SK-N-SH (cell line): ENCODE measurements around the gene ZNF142. TPM values are rescaled to one million over a fixed set of nuclear protein-coding genes. Genes with fewer than 3 reads are reported as not detected.

Experiments used
- CTCF ChIA-PET: fragments of 300-600, 350-600 bp; formaldehyde crosslinking; extraction: SDS; loops from one replicate; lab custom pipeline; 2021; lab: Yijun Ruan, JAX
- POLR2A ChIA-PET: fragments of 350-600 bp; sonication (Branson Sonifier 250); formaldehyde crosslinking; extraction: SDS; loops from one replicate; lab custom pipeline; 2020; ENCODE audit warnings: antibody characterized with exemption, inconsistent platforms; lab: Yijun Ruan, JAX
- DNase-seq: peaks from one replicate; pipeline ENCODE4 v3.0.0; 2012
- H2AFZ ChIP-seq: fragments of 200-600 bp; sonication (generic); 2 replicates; pipeline ENCODE4 v1.8.1; 2016; ENCODE audit warnings: antibody characterized with exemption, mild to moderate bottlenecking, low read depth
- H3F3A ChIP-seq: fragments of 200-600 bp; sonication (generic); replicated peaks from 2 replicates; pipeline ENCODE3; 2016; ENCODE audit warnings: antibody characterized with exemption, mild to moderate bottlenecking; ENCODE audit not compliant: insufficient read depth
- H3K27ac ChIP-seq, 2 experiments: fragments of 200-500 bp in 1 of 2; fragments of 200-600 bp in 1 of 2; sonication (Bioruptor generic) in 1 of 2; sonication (generic), shearing (Covaris generic) in 1 of 2; 2 replicates each; pipeline versions ENCODE4 v1.5.1 to v1.6.1; 2014 to 2016; ENCODE audit warnings: low read depth in 2 of 2, inconsistent platforms in 1 of 2, low read length in 1 of 2, mild to moderate bottlenecking in 1 of 2, mixed read lengths in 1 of 2
- H3K27me3 ChIP-seq: fragments of 200-600 bp; sonication (generic), shearing (Covaris generic); 2 replicates; pipeline ENCODE4 v1.6.1; 2016; ENCODE audit warnings: mixed run types; ENCODE audit not compliant: insufficient read depth
- H3K36me3 ChIP-seq, 2 experiments: fragments of 200-500 bp in 1 of 2; fragments of 200-600 bp in 1 of 2; sonication (Bioruptor generic) in 1 of 2; sonication (generic) in 1 of 2; replicated peaks in 1 of 2; 2 replicates each; pipeline versions ENCODE3 to v1.5.1; 2014 to 2016; ENCODE audit warnings: low read length in 1 of 2, mild to moderate bottlenecking in 1 of 2; ENCODE audit not compliant: insufficient read depth in 2 of 2, control insufficient read depth in 1 of 2
- H3K4me1 ChIP-seq, 2 experiments: fragments of 200-500 bp in 1 of 2; fragments of 200-600 bp in 1 of 2; sonication (Bioruptor generic) in 1 of 2; sonication (generic), shearing (Covaris generic) in 1 of 2; 2 replicates each; pipeline versions ENCODE4 v1.5.1 to v1.6.1; 2014 to 2016; ENCODE audit warnings: low read depth in 1 of 2, low read length in 1 of 2, mixed run types in 1 of 2; ENCODE audit not compliant: insufficient read depth in 2 of 2, control insufficient read depth in 1 of 2
- H3K4me2 ChIP-seq: fragments of 200-600 bp; sonication (generic), shearing (Covaris generic); 2 replicates; pipeline ENCODE4 v1.6.1; 2017; ENCODE audit warnings: mixed run types
- H3K4me3 ChIP-seq, 2 experiments: fragments of 200-500 bp in 1 of 2; fragments of 200-600 bp in 1 of 2; sonication (Bioruptor generic) in 1 of 2; sonication (generic), shearing (Covaris generic) in 1 of 2; 2 replicates each; pipeline versions ENCODE4 v1.5.1 to v1.8.1; 2014 to 2016; ENCODE audit warnings: low read depth in 2 of 2, inconsistent platforms in 1 of 2, low read length in 1 of 2, mild to moderate bottlenecking in 1 of 2, mixed read lengths in 1 of 2, moderate library complexity in 1 of 2
- H3K79me2 ChIP-seq: fragments of 200-600 bp; sonication (generic); 2 replicates; pipeline ENCODE4 v1.8.1; 2017; ENCODE audit warnings: mild to moderate bottlenecking; ENCODE audit not compliant: insufficient read depth
- H3K9ac ChIP-seq: fragments of 200-600 bp; sonication (generic); 2 replicates; pipeline ENCODE4 v1.6.1; 2017; ENCODE audit warnings: mixed run types
- H3K9me2 ChIP-seq: fragments of 200-600 bp; sonication (generic); 2 replicates; pipeline ENCODE4 v1.6.1; 2017; ENCODE audit warnings: mixed run types
- H3K9me3 ChIP-seq: fragments of 200-600 bp; sonication (generic); 2 replicates; pipeline ENCODE4 v1.6.1; 2017; ENCODE audit warnings: mixed run types, mild to moderate bottlenecking, moderate library complexity
- H4K20me1 ChIP-seq: fragments of 200-600 bp; sonication (generic); 2 replicates; pipeline ENCODE4 v1.6.1; 2017; ENCODE audit warnings: mild to moderate bottlenecking, mixed run types; ENCODE audit not compliant: insufficient read depth
- CHD2 ChIP-seq: fragments of 150-350 bp; IDR thresholded peaks from 2 replicates; pipeline ENCODE4 v1.6.1; 2018; ENCODE audit warnings: low read length; ENCODE audit not compliant: partially characterized antibody
- ELF1 ChIP-seq: IDR thresholded peaks from 2 replicates; pipeline ENCODE4 v1.4.0; 2012
- FOXM1 ChIP-seq: IDR thresholded peaks from 2 replicates; pipeline ENCODE4 v1.4.0; 2012; ENCODE audit warnings: low read depth, mild to moderate bottlenecking
- GATA2 ChIP-seq: sonication (generic); formaldehyde crosslinking; IDR thresholded peaks from 2 replicates; pipeline ENCODE4 v1.5.0; 2020; ENCODE audit warnings: mild to moderate bottlenecking, missing genetic modification reagents
- IRF3 ChIP-seq: fragments of 150-350 bp; IDR thresholded peaks from 2 replicates; pipeline ENCODE4 v1.6.1; 2016; ENCODE audit warnings: mild to moderate bottlenecking, low read depth, low read length
- JUND ChIP-seq: IDR thresholded peaks from 2 replicates; pipeline ENCODE4 v1.4.0; 2012
- MAX ChIP-seq: IDR thresholded peaks from 2 replicates; pipeline ENCODE4 v1.4.0; 2012; ENCODE audit warnings: low read depth
- NFIC ChIP-seq: IDR thresholded peaks from 2 replicates; pipeline ENCODE4 v1.4.0; 2012; ENCODE audit warnings: borderline replicate concordance
- RAD21 ChIP-seq: IDR thresholded peaks from 2 replicates; pipeline ENCODE4 v1.6.1; 2012; ENCODE audit warnings: mild to moderate bottlenecking, low read length
- TAF1 ChIP-seq: IDR thresholded peaks from 2 replicates; pipeline ENCODE4 v1.6.1; 2012; ENCODE audit warnings: low read depth, mild to moderate bottlenecking, low read length, moderate library complexity, borderline replicate concordance
- TCF12 ChIP-seq: IDR thresholded peaks from 2 replicates; pipeline ENCODE4 v1.4.0; 2012
- TEAD4 ChIP-seq: IDR thresholded peaks from 2 replicates; pipeline ENCODE4 v1.4.0; 2012; ENCODE audit warnings: mild to moderate bottlenecking, borderline replicate concordance; ENCODE audit not compliant: insufficient read depth
- WGBS: methylation state at CpG from one replicate; pipeline ENCODE4 v1.1.6; 2017; ENCODE audit warnings: low lambda C conversion rate; 5-methylcytosine and 5-hydroxymethylcytosine counted together
- polyA plus RNA-seq, 3 experiments: library from polyadenylated mRNA; depleted of rRNA; stranded (reverse); fragments of >200 nt; gene quantifications; 2 replicates each; pipeline ENCODE4 v1.2.3, GENCODE V29; 2012
- TF ChIP-seq, protein P1 (sequence below): fragments of 200-600 bp; sonication (generic); IDR thresholded peaks from 2 replicates; pipeline ENCODE4 v1.6.1; 2017; ENCODE audit warnings: antibody characterized with exemption, mild to moderate bottlenecking, moderate library complexity
- TF ChIP-seq, protein P2 (sequence below): IDR thresholded peaks from 2 replicates; pipeline ENCODE4 v1.6.1; 2012; ENCODE audit warnings: mild to moderate bottlenecking, low read depth, low read length, moderate library complexity
- TF ChIP-seq, protein P3 (sequence below): fragments of 150-350 bp; IDR thresholded peaks from 2 replicates; pipeline ENCODE4 v1.6.1; 2017; ENCODE audit warnings: antibody characterized with exemption, low read length, low read depth, borderline replicate concordance

ZNF142 gene
- polyA plus RNA-seq, 1 of the 3 experiments (the other 2 are of a cell fraction) = 8.1 TPM

- H3K4me2 ChIP-seq = no peak overlapping the region
- H3K9me2 ChIP-seq = no peaks in the 10 kb centered on the region
- H3K9me3 ChIP-seq = no peaks in the 10 kb centered on the region
- 72% methylated on average over 8 of the region's 11 CpGs for WGBS
- POLR2A ChIA-PET = no interaction called here
- no peak overlapping the region for H3K9ac ChIP-seq
- peaks cover 4% of the 10 kb centered on the region for H3F3A ChIP-seq
- no peak overlapping the region for H2AFZ ChIP-seq
- H3K27me3 ChIP-seq = no peaks in the 10 kb centered on the region
- no peak for DNase-seq
- H3K36me3 ChIP-seq = peaks cover 43 to 78% of the 10 kb centered on the region in 2 experiments
- TF ChIP-seq ELF1 (no peak), GATA2 (CRISPR knock-in tag) (no peak), TEAD4 (no peak), NFIC (no peak), MAX (no peak), JUND (no peak), IRF3 (no peak), CHD2 (no peak), FOXM1 (no peak), TCF12 (no peak), TAF1 (no peak), RAD21 (no peak)
- TF ChIP-seq, protein P1, sequence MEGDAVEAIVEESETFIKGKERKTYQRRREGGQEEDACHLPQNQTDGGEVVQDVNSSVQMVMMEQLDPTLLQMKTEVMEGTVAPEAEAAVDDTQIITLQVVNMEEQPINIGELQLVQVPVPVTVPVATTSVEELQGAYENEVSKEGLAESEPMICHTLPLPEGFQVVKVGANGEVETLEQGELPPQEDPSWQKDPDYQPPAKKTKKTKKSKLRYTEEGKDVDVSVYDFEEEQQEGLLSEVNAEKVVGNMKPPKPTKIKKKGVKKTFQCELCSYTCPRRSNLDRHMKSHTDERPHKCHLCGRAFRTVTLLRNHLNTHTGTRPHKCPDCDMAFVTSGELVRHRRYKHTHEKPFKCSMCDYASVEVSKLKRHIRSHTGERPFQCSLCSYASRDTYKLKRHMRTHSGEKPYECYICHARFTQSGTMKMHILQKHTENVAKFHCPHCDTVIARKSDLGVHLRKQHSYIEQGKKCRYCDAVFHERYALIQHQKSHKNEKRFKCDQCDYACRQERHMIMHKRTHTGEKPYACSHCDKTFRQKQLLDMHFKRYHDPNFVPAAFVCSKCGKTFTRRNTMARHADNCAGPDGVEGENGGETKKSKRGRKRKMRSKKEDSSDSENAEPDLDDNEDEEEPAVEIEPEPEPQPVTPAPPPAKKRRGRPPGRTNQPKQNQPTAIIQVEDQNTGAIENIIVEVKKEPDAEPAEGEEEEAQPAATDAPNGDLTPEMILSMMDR = no peak
- TF ChIP-seq, protein P2, sequence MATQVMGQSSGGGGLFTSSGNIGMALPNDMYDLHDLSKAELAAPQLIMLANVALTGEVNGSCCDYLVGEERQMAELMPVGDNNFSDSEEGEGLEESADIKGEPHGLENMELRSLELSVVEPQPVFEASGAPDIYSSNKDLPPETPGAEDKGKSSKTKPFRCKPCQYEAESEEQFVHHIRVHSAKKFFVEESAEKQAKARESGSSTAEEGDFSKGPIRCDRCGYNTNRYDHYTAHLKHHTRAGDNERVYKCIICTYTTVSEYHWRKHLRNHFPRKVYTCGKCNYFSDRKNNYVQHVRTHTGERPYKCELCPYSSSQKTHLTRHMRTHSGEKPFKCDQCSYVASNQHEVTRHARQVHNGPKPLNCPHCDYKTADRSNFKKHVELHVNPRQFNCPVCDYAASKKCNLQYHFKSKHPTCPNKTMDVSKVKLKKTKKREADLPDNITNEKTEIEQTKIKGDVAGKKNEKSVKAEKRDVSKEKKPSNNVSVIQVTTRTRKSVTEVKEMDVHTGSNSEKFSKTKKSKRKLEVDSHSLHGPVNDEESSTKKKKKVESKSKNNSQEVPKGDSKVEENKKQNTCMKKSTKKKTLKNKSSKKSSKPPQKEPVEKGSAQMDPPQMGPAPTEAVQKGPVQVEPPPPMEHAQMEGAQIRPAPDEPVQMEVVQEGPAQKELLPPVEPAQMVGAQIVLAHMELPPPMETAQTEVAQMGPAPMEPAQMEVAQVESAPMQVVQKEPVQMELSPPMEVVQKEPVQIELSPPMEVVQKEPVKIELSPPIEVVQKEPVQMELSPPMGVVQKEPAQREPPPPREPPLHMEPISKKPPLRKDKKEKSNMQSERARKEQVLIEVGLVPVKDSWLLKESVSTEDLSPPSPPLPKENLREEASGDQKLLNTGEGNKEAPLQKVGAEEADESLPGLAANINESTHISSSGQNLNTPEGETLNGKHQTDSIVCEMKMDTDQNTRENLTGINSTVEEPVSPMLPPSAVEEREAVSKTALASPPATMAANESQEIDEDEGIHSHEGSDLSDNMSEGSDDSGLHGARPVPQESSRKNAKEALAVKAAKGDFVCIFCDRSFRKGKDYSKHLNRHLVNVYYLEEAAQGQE = no peak
- TF ChIP-seq, protein P3, sequence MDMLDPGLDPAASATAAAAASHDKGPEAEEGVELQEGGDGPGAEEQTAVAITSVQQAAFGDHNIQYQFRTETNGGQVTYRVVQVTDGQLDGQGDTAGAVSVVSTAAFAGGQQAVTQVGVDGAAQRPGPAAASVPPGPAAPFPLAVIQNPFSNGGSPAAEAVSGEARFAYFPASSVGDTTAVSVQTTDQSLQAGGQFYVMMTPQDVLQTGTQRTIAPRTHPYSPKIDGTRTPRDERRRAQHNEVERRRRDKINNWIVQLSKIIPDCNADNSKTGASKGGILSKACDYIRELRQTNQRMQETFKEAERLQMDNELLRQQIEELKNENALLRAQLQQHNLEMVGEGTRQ = no peak
- TF ChIP-seq, all 33 proteins: peak for 0
- Histone ChIP-seq H3K79me2 (peaks cover 8% of the 10 kb centered on the region), H4K20me1 (no peaks in the 10 kb centered on the region), H3K4me1 (no peaks in the 10 kb centered on the region; a peak in 1 of 4 replicates), H3K4me3 (no peak overlapping the region), H3K27ac (no peak overlapping the region)
- CTCF ChIA-PET = interaction anchor here (0.6 to 3.7 kb wide), 20 partner anchors 10 to 373 kb away, joined by 3 to 36 read pairs (median 4); partner anchors contain the start of genes BCS1L, PLCD4 and ZNF142
Measured at GRCh38 chr2:218648787-218649100, 10.7 kb downstream of the ZNF142 start.
